Heart right ventricle (tissue), 16 donors: ENCODE results near the gene RGS7. TPM values are rescaled to one million over a fixed set of nuclear protein-coding genes. Genes with fewer than 3 reads are reported as not detected.

Source experiments
- ATAC-seq, 8 donors: fragments of 200-7000 bp; cut with Tn5 transposase; one replicate each; pipeline ENCODE4 v1.9.1; 2020; ENCODE audit warnings: mild to moderate bottlenecking in 8 of 8, moderate library complexity in 8 of 8, moderate number of reproducible peaks in 1 of 8
- DNase-seq, 2 donors: peaks; one replicate each; pipeline ENCODE4 v3.0.0-alpha.2; 2020
- H3K27ac ChIP-seq, 10 donors: fragments of 200-600 bp; sonication (generic) in 2 of 10; one replicate each; pipeline versions ENCODE4 v1.5.0 to v1.8.0; 2020 to 2022; ENCODE audit warnings: mild to moderate bottlenecking in 3 of 10
- H3K27me3 ChIP-seq, 7 donors: fragments of 200-600 bp; one replicate each; pipeline ENCODE4 v1.8.0; 2021 to 2022; ENCODE audit warnings: mild to moderate bottlenecking in 2 of 7
- H3K36me3 ChIP-seq, 9 donors: fragments of 200-600 bp; sonication (generic) in 1 of 9; one replicate each; pipeline versions ENCODE4 v1.5.0 to v1.8.0; 2020 to 2022; ENCODE audit warnings: mild to moderate bottlenecking in 2 of 9
- H3K4me1 ChIP-seq, 9 donors: fragments of 200-600 bp; sonication (generic) in 1 of 9; one replicate each; pipeline versions ENCODE4 v1.5.0 to v1.8.0; 2020 to 2022; ENCODE audit warnings: mild to moderate bottlenecking in 4 of 9
- H3K4me3 ChIP-seq, 10 donors: fragments of 200-600 bp; sonication (generic) in 2 of 10; one replicate each; pipeline versions ENCODE4 v1.5.0 to v1.8.0; 2020 to 2022; ENCODE audit warnings: mild to moderate bottlenecking in 7 of 10, moderate library complexity in 2 of 10
- H3K9me3 ChIP-seq, 11 donors: fragments of 200-600 bp in 10 of 11; sonication (generic) in 2 of 11; one replicate each; pipeline versions ENCODE4 v1.5.0 to v1.8.0; 2013 to 2022; ENCODE audit warnings: mild to moderate bottlenecking in 2 of 11, control low read depth in 1 of 11, moderate library complexity in 1 of 11
- CTCF ChIP-seq, 9 donors: fragments of 200-600 bp; sonication (generic) in 2 of 9; IDR thresholded peaks; one replicate each; pipeline versions ENCODE4 v1.5.0 to v1.8.0; 2021 to 2022; ENCODE audit warnings: antibody characterized with exemption in 9 of 9, mild to moderate bottlenecking in 5 of 9, moderate library complexity in 1 of 9
- WGBS, 2 donors: extraction: QIAGEN DNeasy Blood & Tissue Kit; methylation state at CpG; one replicate each; pipeline ENCODE4 v1.1.7; 2013; ENCODE audit warnings: inconsistent platforms in 1 of 2; 5-methylcytosine and 5-hydroxymethylcytosine counted together
- intact Hi-C, 10 donors: fragments of 100-400 bp; cut with DNase I; formaldehyde crosslinking; loops; one replicate each; pipeline versions ENCODE4 v1.11.1 to v1.14.2; 2022
- polyA plus RNA-seq, 2 donors: library from polyadenylated mRNA; stranded (reverse); fragments of 200-250 nt; gene quantifications; one replicate each; pipeline ENCODE4 v1.2.3, GENCODE V29; 2013
- total RNA-seq, 10 donors: library from RNA; stranded (reverse); fragmentation: NEBNext Ultra II Directional in 3 of 10; extraction: Animal tissue kit (Norgen Biotek cat#: 25700) in 3 of 10; gene quantifications; one replicate each; pipeline versions ENCODE4 v1.2.1 to v1.2.4, GENCODE V29; 2021 to 2023
- donor health status: Arrhythmogenic right ventricular cardiomyopathy.
- donor health status: ischemic (EF 13 %, LVEDD 7.1; RV severe dilation, severe dysfunction).
- donor health status: healthy with polysubstance abuse.
- donor health status: DM: no; HTN: yes; CAD: no.
- donor health status: DM: no; HTN: no; CAD: no.
- donor health status: ischemic (EF 25% LVEDD 6.9; RV normal size, moderate dysfunction).
- donor health status: ischemic (EF 25% LVEDD 5.7; RV mildly dilated, moderate dysfunction).
- donor health status: healthy.
- donor health status: DM: yes; HTN: yes; CAD: no.
- donor health status: Ischemic cardiomyopathy.
- donor health status: ischemic (EF 35%, LVEDD 5.7; RV mildly dilated, moderate dysfunction).
- donor health status: nonischemic (EF 11% LVEDD 7.7; RV severe dilation, severe dysfunction).
- donor health status: DM: yes; HTN: yes; CAD: no.
- donor health status: PGD.
- donor health status: ischemic (EF 29% LVEDD 5.4; RV normal size, mild dysfunction).
- donor health status: nonischemic (EF 23%, LVEDD 6.1; RV moderate dilation, normal function).

The RGS7 gene
- total and polyA plus RNA-seq, 12 donors, result not detected

GRCh38 chr1:241007668-241008067 lies 349.3 kb downstream of the RGS7 start:
- 77 to 85% methylated on average over 4 of the region's 4 CpGs for WGBS, 2 donors
- intact Hi-C loops, result no loop called here
- H3K4me1 ChIP-seq, result no peaks in the 10 kb centered on the region
- TF ChIP-seq CTCF (IDR thresholded peaks at IDR 0.05), result no peak
- no peak overlapping the region for H3K4me3 ChIP-seq
- no peak for DNase-seq
- H3K27me3 ChIP-seq, result no peaks in the 10 kb centered on the region
- H3K36me3 ChIP-seq, result no peaks in the 10 kb centered on the region
- H3K9me3 ChIP-seq, result peaks cover 0 to 5% (median 0%) of the 10 kb centered on the region in 11 donors
- ATAC-seq, result no peak
- no peak overlapping the region for H3K27ac ChIP-seq

GRCh38 chr1:240999826-241000225 lies 357.2 kb downstream of the RGS7 start:
- H3K36me3 ChIP-seq, result no peaks in the 10 kb centered on the region
- no peak for ATAC-seq
- DNase-seq, result no peak
- H3K27me3 ChIP-seq, result no peaks in the 10 kb centered on the region
- TF ChIP-seq CTCF (IDR thresholded peaks at IDR 0.05), result no peak
- no peaks in the 10 kb centered on the region for H3K4me1 ChIP-seq
- intact Hi-C loops, result no loop called here
- WGBS, 2 donors, result 79 to 82% methylated on average over 8 of the region's 8 CpGs
- H3K4me3 ChIP-seq, result no peak overlapping the region
- H3K27ac ChIP-seq, result no peak overlapping the region
- peaks cover 0 to 15% (median 0%) of the 10 kb centered on the region in 11 donors for H3K9me3 ChIP-seq

DNA sequence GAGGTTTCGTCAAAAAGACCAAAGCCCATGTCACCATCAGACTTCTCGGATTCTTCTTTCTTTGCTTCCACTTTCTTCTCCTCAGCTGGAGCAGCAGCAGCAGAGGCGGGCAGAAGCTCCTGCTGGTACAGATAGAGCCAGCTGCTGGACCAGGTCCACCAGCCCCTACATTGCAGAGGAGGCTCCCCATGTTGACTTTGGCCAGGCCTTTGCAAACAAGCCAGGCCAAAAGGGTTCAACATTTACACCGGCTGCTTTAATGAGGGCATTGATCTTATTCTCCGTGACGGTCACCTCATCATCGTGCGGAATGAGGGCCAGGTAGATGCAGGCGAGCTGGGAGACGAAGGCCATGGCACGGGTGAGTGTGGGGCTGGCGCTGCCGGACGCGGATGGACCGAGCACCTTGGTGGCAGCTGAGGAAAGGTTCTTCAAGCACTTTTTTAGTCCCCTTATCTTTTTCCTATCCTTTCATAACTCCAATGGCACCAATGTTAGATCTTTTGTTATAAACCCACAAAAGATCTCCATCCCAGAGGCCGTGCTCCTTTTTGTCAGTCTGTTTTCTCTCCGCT lies 358.5 kb downstream of the RGS7 start:
- ATAC-seq (no peak), DNase-seq (no peak)
- H3K27ac ChIP-seq, result no peak overlapping the region
- H3K4me1 ChIP-seq, result no peaks in the 10 kb centered on the region
- intact Hi-C loops, result no loop called here
- peaks cover 0 to 15% (median 0%) of the 10 kb centered on the region in 11 donors for H3K9me3 ChIP-seq
- no peaks in the 10 kb centered on the region for H3K27me3 ChIP-seq
- TF ChIP-seq CTCF (IDR thresholded peaks at IDR 0.05), result no peak
- no peaks in the 10 kb centered on the region for H3K36me3 ChIP-seq
- H3K4me3 ChIP-seq, result no peak overlapping the region
- 88 to 95% methylated on average over 18 of the region's 18 CpGs for WGBS, 2 donors

DNA sequence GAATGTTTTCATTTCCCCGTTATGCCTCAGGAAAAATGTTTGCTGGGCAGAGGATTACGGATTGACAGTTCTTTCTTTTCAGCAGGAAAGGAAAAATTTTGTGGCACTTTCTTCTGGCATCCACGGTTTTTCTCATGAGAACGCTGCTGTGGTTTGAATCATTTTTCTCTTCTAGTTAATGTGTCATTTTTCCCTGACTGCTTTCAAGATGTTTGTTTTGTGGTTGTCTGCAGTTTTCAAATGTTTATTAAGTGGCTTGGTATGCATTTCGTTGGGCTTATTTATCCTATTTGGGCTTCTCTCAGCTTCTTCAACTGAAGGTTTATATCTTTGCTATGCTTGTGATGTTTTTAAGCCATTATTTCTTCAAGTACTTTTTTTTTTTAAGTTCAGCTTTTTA lies 359.0 kb downstream of the RGS7 start:
- intact Hi-C loops, result no loop called here
- H3K4me3 ChIP-seq, result no peak overlapping the region
- peaks cover 0 to 15% (median 0%) of the 10 kb centered on the region in 11 donors for H3K9me3 ChIP-seq
- WGBS, 2 donors, result 64 to 74% methylated on average over 5 of the region's 5 CpGs
- DNase-seq (no peak), ATAC-seq (no peak)
- H3K36me3 ChIP-seq, result no peaks in the 10 kb centered on the region
- no peak for TF ChIP-seq CTCF (IDR thresholded peaks at IDR 0.05)
- no peak overlapping the region for H3K27ac ChIP-seq
- no peaks in the 10 kb centered on the region for H3K4me1 ChIP-seq
- no peaks in the 10 kb centered on the region for H3K27me3 ChIP-seq
